GM23248 (cell line): ENCODE results near the gene TEAD4.

Source experiments
- EZH2 ChIP-seq: fragments of 200-600 bp; sonication (generic); IDR thresholded peaks from 2 replicates; pipeline ENCODE4 v1.6.1; 2018; ENCODE audit warnings: antibody characterized with exemption, mild to moderate bottlenecking; ENCODE audit not compliant: insufficient read depth, poor library complexity, severe bottlenecking
- EZH2phosphoT487 ChIP-seq: fragments of 200-600 bp; sonication (generic); IDR thresholded peaks from 2 replicates; pipeline ENCODE4 v1.6.1; 2018; ENCODE audit warnings: antibody characterized with exemption, moderate library complexity, mild to moderate bottlenecking, low read depth; ENCODE audit not compliant: insufficient read depth

DNA sequence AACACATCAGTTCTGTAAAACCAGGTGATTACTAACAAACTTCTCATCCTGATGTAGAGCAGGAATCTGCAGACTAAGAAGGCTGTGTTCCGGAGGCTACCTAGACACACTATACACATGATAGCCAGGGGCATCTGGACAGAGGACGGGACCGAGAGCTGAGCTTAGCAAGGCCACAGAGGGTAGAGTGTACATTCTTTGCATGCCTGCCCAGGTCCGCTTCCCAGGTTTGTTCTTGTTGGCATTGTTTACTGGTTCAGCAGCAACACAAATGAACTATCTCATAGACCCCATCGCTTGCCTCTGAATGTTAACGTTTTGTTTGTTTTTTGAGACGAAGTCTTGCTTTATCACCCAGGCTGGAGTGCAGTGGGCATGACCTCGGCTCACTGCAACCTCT lies 17.7 kb upstream of the TEAD4 start:
- TF ChIP-seq EZH2 (no peak), EZH2phosphoT487 (no peak)
